Spinal cord (tissue), 10 donors: Measurements from ENCODE around the gene FAM162A. TPM values are rescaled to one million over a fixed set of nuclear protein-coding genes. Genes with fewer than 3 reads are reported as not detected.
"Not testable (repeated sequence)": the region's sequence is repeated elsewhere in the genome, so short reads cannot be mapped to it uniquely, and the experiment has no call there.

Experiments used
- DNase-seq, 6 donors: peaks; one replicate each; pipeline versions ENCODE4 v3.0.0 to v3.0.0-alpha.2; 2013 to 2015; ENCODE audit warnings: low spot score in 6 of 6, low read depth in 4 of 6
- H3K27ac ChIP-seq: one replicate; pipeline ENCODE4 v1.5.1; 2013; ENCODE audit warnings: low read depth, low read length, control low read depth
- H3K27me3 ChIP-seq: one replicate; pipeline ENCODE4 v1.6.1; 2013; ENCODE audit warnings: low read length; ENCODE audit not compliant: control insufficient read depth, insufficient read depth
- H3K36me3 ChIP-seq: one replicate; pipeline ENCODE4 v1.6.1; 2013; ENCODE audit warnings: low read length; ENCODE audit not compliant: control insufficient read depth, insufficient read depth
- H3K4me1 ChIP-seq: one replicate; pipeline ENCODE4 v1.6.1; 2013; ENCODE audit warnings: low read length; ENCODE audit not compliant: control insufficient read depth, insufficient read depth
- H3K4me3 ChIP-seq: one replicate; pipeline ENCODE4 v1.5.1; 2013; ENCODE audit warnings: low read depth, low read length, control low read depth
- H3K9me3 ChIP-seq: one replicate; pipeline ENCODE4 v1.6.1; 2013; ENCODE audit warnings: low read length; ENCODE audit not compliant: control insufficient read depth, insufficient read depth
- WGBS: methylation state at CpG from one replicate; pipeline ENCODE4 v1.1.5; 2013; ENCODE audit warnings: missing lambda C conversion rate; ENCODE audit not compliant: insufficient coverage; 5-methylcytosine and 5-hydroxymethylcytosine counted together
- polyA plus RNA-seq, 2 donors: library from polyadenylated mRNA; unstranded; fragments of 120-200 nt; gene quantifications; one replicate each; pipeline ENCODE4 v1.2.1, GENCODE V29; 2013; ENCODE audit not compliant: insufficient read length in 2 of 2
- total RNA-seq, 2 donors: library from RNA; depleted of rRNA in 1 of 2; stranded (reverse); fragments of 120-200 nt in 1 of 2; fragments of >200 nt in 1 of 2; gene quantifications; one replicate each; pipeline versions ENCODE4 v1.2.3 to v1.2.4, GENCODE V29; 2013 to 2014
- donor health status: healthy.

FAM162A gene
- total and polyA plus RNA-seq, 4 donors = 22.2 to 52.3 (median 40.2) TPM

DNA sequence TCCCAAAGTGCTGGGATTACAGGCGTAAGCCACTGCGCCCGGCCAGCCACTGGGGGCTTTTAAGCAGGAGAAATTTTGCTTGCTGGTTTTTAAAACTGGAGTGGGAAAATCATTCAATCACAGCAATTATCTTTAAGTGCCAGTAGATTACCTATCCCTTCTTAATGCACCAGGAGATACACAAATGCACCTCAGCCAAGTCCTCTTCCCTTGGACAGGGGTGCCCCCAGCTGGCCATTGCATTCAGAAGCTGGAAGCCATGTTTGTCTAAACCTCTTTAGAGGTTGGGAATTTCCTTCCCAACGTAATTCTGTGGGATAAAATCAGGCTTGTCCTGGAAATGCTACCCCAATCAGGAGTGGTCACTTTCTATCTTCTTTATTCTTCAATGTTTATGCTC is 27.6 kb upstream of the FAM162A start:
- peak in 3 of 6 donors; percentile 2 to 81 (median 34) for DNase-seq

GRCh38 chr3:122357828-122358702 is 25.9 kb upstream of the FAM162A start:
- H3K4me3 ChIP-seq = no peak overlapping the region
- H3K9me3 ChIP-seq = no peaks in the 10 kb centered on the region
- DNase-seq = peak in 2 of 6 donors; percentile 26 to 31
- H3K27me3 ChIP-seq = no peaks in the 10 kb centered on the region
- no peaks in the 10 kb centered on the region for H3K4me1 ChIP-seq
- no CpG with 5 or more reads among the region's 2 CpGs for WGBS
- H3K36me3 ChIP-seq = peaks cover 7% of the 10 kb centered on the region
- no peak overlapping the region for H3K27ac ChIP-seq

More for the DNA sequence above, 27.6 kb upstream of the FAM162A start:
- no peaks in the 10 kb centered on the region for H3K4me1 ChIP-seq
- no peaks in the 10 kb centered on the region for H3K36me3 ChIP-seq
- no CpG with 5 or more reads among the region's 4 CpGs for WGBS
- no peak overlapping the region for H3K27ac ChIP-seq
- H3K9me3 ChIP-seq = no peaks in the 10 kb centered on the region
- no peaks in the 10 kb centered on the region for H3K27me3 ChIP-seq
- no peak overlapping the region for H3K4me3 ChIP-seq

GRCh38 chr3:122358703-122359032 is 25.3 kb upstream of the FAM162A start:
- H3K27me3 ChIP-seq = no peaks in the 10 kb centered on the region
- no peak overlapping the region for H3K4me3 ChIP-seq
- H3K4me1 ChIP-seq = no peaks in the 10 kb centered on the region
- H3K9me3 ChIP-seq = no peaks in the 10 kb centered on the region
- no peak for DNase-seq
- H3K27ac ChIP-seq = no peak overlapping the region
- 100% methylated on average over 1 of the region's 2 CpGs for WGBS
- H3K36me3 ChIP-seq = peaks cover 7% of the 10 kb centered on the region

GRCh38 chr3:122362026-122362425 is 22.0 kb upstream of the FAM162A start:
- no peaks in the 10 kb centered on the region for H3K9me3 ChIP-seq
- no peaks in the 10 kb centered on the region for H3K27me3 ChIP-seq
- peaks cover 19% of the 10 kb centered on the region for H3K36me3 ChIP-seq
- no peak overlapping the region for H3K27ac ChIP-seq
- no peak for DNase-seq
- no peaks in the 10 kb centered on the region for H3K4me1 ChIP-seq
- no CpG with 5 or more reads among the region's 2 CpGs for WGBS
- H3K4me3 ChIP-seq = no peak overlapping the region

GRCh38 chr3:122364490-122364889 is 19.5 kb upstream of the FAM162A start:
- H3K9me3 ChIP-seq = no peaks in the 10 kb centered on the region
- H3K27me3 ChIP-seq = no peaks in the 10 kb centered on the region
- no peaks in the 10 kb centered on the region for H3K4me1 ChIP-seq
- no peak overlapping the region for H3K4me3 ChIP-seq
- no peak for DNase-seq
- no peak overlapping the region for H3K27ac ChIP-seq
- H3K36me3 ChIP-seq = peaks cover 20% of the 10 kb centered on the region
- no CpG with 5 or more reads among the region's 2 CpGs for WGBS

DNA sequence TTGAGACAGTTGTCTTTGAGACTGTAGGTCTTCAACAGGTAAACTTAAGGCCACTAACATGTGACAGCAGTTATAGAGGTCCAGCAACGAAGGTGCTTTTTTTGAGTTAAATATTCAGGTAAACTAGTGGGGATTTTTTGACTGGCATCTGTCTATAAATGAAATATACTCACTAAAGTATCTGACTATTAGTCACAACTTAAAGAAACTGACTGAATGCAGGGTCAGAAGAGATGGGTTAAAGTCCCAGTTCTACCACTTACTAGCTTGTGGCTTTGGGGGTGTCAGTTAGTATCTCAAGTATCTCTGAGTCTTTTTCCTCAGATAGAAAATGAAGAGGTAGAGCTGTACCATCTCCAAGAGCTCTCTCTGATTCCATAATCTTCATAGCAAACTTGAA is 18.9 kb upstream of the FAM162A start:
- no peak overlapping the region for H3K4me3 ChIP-seq
- no CpG with 5 or more reads among the region's 1 CpG for WGBS
- peaks cover 23% of the 10 kb centered on the region for H3K36me3 ChIP-seq
- no peak overlapping the region for H3K27ac ChIP-seq
- H3K4me1 ChIP-seq = no peaks in the 10 kb centered on the region
- DNase-seq = no peak
- no peaks in the 10 kb centered on the region for H3K27me3 ChIP-seq
- no peaks in the 10 kb centered on the region for H3K9me3 ChIP-seq

DNA sequence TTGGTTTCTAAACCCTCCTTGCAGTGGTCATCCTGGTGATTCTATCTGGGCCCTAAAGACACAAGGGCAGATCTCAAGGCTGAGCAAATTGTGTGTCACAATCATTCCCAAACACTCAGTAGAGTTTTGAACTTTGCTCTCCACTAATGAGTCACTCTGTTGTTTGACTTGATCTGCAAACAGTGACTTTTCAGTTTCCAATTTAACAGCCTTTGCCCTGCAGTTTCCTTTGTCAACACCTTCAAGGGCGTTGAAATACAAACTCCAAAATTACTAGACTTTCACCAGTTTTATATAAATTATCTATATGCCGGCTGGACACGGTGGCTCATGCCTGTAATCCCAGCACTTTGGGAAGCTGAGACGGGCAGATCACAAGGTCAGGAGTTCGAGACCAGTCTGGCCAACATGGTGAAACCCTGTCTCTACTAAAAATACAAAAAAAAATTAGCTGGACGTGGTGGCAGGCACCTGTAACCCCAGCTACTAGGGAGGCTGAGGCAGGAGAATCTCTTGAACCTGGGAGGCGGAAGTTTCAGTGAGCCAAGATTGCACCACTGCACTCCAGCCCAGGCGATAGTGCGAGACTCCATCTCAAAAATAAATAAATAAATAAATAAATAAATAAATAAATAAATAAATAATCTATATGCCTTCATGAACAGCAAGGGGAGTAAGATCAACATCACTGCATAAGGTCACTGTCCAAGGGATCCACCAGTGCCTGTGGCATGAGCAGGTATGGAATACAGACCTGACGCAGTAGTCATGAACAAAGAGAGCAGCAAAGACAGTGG is 18.2 kb upstream of the FAM162A start:
- not testable (repeated sequence) for H3K27ac ChIP-seq, H3K27me3 ChIP-seq, H3K4me1 ChIP-seq, H3K4me3 ChIP-seq, DNase-seq, H3K9me3 ChIP-seq
- H3K36me3 ChIP-seq = peaks cover 26% of the 10 kb centered on the region
- 100% methylated on average over 1 of the region's 10 CpGs for WGBS

GRCh38 chr3:122366379-122366749 is 17.6 kb upstream of the FAM162A start:
- Histone ChIP-seq H3K4me1 (no peaks in the 10 kb centered on the region), H3K9me3 (no peaks in the 10 kb centered on the region), H3K27ac (no peak overlapping the region), H3K4me3 (no peak overlapping the region), H3K27me3 (no peaks in the 10 kb centered on the region), H3K36me3 (peaks cover 26% of the 10 kb centered on the region)
- no CpG with 5 or more reads among the region's 5 CpGs for WGBS
- DNase-seq = no peak

- no CpG with 5 or more reads among the region's 1 CpG for WGBS
- Histone ChIP-seq H3K27me3 (no peaks in the 10 kb centered on the region), H3K4me1 (no peaks in the 10 kb centered on the region), H3K36me3 (peaks cover 6% of the 10 kb centered on the region), H3K4me3 (no peak overlapping the region), H3K27ac (no peak overlapping the region), H3K9me3 (no peaks in the 10 kb centered on the region)
- no peak for DNase-seq
These were observed 9.9 kb upstream of the FAM162A start for GRCh38 chr3:122374034-122374433.
